NCI-H526 treated with DMSO at 0.1 percent for 48 hours (cell line): ENCODE measurements around the gene NATD1.

Experiments
- DNase-seq: peaks from one replicate; lab custom pipeline; 2025; lab: John Stamatoyannopoulos, UW

The NATD1 gene

DNA sequence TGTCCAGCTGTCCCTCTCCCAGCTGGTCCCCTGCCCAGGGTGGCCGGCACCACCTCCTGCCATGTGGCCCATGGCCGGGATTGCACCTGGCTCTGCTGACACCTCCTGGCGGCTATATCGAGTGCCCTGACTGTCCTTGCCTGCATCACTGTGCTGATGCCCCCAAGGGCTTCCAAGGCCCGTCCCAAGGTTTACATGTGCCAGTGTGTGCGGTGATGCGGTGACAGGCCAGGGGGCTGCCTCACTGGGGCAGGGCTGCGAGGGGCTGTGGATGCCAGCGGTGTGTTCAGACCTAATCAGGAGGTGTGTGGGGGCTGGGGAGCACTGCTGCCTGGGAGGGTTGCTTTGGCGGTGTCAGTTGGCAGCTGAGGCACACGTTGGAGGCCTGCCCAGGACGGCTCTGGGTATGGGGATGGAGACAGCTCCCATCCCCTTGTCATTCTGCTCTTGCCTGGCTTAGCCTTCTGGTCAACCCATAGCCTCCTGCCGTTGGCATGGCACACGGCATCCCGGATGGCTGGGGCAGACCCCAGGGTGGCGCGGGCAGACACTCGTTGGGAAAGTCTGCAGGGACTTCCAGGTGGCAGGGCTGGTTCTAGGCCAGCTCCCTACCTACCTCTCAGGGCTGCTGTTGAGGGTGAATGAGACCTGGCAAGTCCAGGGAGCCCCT lies 36.8 kb upstream of the NATD1 start:
- DNase-seq: no peak

- DNase-seq: no peak
These were observed 36.1 kb upstream of the NATD1 start for GRCh38 chr17:21289175-21289901.

DNA sequence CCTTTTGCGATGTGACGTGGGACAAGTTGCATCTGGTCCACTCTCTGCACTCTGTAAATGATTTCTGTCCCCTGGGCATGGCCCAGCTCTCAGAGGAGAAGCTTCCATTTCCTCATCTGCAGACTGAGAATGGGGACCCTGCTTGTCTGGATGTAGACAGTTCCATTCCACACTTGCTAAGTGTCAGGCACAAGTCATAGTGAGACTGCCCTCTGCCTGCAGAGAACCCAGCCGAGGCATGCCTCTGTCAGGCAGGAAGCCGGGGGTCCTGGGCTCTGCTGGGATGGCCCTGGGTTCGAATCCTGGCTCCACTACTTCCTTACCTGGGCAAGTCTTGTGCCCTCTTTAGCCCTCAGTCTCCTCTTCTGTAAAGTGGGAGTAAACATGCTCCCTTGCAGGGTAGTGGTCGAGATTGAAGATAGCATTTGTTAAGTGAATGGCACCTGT lies 35.4 kb upstream of the NATD1 start:
- no peak for DNase-seq

DNA sequence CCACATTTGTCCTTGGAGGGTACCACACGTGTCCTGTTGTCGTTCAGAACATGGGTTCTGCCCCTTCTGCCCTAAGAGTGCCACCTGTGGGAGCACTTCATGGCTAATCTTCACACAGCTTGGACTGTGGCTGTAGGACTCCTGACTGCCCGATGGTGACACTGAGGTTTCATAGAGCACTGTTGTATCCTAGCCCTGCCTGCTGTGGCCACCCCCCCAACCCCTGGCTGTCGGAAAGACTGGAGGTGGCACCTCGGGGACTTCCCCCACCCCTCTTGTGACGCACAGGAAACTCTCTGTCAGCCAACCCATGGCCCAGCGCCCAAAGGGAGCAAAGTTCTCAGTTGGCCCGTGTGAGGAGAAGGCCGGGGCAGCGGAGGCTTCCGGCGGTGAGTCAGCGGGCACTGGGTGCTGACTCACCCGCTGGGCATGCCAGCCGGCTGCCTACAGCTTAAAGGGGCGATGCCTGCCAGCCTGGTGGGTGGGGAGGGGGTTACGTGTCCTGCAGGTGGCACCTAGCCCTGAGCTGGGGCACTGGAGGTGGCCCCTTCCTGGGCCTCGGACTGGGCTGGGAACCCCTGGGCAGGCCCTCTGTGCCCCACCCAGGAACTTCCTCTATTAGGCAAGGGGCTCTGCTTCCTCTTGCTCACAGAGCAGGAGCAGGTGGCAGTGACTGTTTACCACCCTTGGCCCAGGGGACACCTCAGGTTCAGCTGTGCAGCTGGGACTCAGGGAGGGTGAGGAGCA lies 34.7 kb upstream of the NATD1 start:
- no peak for DNase-seq

DNA sequence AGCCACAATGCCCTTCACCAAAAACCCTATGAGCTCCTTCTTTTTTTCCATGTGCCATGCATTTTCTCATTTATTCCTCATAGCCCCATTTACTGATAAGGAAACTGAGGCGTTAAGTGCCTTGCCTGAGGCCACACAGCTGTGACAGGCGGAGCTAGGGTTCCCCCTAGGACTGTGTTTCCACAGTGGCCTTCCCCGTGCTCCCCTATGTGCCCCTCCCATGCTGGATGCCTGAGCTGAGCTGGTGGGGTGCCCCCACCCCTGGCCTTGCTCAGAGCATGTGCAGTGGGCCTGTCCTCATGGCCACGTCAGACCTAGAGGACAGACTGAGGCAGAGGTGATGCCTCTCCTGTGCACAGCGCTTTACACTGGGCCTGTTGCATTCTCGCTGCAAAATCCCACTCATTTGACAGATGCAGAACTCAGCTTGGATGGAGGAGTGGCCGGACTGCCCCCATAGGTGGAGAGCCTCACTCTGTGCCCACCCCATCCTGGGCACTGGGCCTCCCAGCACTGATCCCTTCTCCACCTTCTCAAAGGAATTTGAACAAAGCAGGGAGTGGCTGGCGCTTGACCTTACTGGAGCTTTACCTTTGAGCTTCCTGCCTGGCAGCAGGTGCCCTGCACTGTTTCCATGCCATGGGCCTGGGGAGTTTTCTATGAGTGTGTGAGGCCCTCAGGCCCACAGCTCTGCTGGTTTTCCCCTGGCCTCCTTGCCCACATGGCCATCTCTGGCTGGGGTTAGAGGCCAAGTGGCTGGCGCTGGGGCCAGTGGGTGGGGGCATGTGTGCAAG lies 33.9 kb upstream of the NATD1 start:
- DNase-seq: no peak

DNA sequence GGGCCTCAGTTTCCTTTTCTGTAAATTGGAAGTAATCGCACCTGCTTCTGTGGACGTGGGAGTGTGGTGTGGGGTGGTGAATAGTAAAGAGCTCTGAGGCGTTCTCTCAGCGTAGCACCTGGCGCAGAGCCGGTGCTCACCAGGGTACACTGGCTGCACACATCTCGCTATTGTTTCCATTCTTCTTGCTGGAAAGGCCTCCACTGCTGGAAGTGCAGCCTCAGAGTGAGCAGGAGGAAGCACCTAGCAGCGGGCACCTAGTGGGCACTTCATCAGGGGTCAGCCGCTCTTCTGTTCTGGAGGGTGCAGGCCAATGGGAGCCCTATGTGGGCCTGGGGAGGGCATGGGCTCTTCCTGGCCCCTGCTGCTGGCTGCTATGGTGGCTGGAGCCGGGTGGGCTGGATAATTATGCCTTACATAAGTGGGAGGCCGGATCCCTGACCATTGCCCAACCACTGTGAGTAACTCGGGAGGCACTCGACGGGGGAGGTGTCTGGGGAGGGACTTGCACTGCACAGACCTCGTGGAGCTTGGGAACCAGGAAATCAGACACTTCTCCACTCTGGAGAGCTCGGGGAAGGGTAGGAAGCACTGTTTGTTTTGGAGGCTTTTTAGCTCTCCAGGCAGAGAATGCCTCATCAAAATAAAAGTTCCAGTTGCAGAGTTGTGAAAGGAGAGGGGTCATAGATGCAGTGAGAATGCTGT lies 33.0 kb upstream of the NATD1 start:
- DNase-seq: no peak

GRCh38 chr17:21285164-21286065 lies 32.2 kb upstream of the NATD1 start:
- DNase-seq: no peak

DNA sequence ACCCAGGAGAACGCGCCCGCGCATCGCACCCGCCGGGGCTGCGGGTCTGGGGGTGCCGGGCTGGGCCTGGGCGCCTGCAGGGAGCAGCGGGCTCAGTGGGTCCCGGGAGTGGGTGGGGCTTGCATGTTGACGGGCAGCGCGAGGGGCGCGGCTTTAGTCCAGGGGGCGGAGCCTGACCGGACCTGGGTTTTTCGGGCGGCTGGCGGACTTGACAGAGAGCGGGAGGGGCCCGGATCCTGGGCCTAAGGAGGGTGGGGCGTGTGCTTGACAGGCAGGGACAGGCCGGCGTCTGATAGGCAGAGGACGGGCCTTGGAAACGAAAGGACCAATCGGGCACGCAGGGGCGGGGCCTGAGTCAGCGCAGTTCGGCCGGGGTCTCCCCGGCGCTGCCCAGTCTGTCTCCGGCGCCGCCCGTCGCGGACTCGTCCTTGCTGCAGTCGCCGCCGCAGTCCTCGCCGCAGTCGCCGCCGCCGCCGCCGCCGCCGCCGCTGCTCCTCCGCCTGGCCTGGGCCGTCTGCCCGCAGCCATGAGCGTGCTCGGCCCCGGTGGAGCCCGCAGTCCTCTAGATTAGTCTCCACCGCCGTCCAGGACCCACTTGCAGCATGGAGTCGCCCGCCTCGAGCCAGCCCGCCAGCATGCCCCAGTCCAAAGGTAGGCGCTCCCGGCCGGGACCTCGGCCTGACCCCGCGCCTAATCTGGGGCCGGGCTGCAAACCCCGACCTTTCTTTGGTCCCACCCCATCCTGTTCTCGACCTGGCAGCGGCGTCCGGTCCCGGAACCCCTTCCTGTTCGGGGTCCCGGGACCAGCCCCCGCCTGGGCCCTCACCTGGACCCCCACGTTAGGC lies 31.3 kb upstream of the NATD1 start, which contains the start of gene MAP2K3:
Gene MAP2K3 (plus strand): TSS at position 393 of the 845 bp plus-strand sequence. CDS start 210 bp downstream, at position 603.
- DNase-seq: peak; percentile 91

DNA sequence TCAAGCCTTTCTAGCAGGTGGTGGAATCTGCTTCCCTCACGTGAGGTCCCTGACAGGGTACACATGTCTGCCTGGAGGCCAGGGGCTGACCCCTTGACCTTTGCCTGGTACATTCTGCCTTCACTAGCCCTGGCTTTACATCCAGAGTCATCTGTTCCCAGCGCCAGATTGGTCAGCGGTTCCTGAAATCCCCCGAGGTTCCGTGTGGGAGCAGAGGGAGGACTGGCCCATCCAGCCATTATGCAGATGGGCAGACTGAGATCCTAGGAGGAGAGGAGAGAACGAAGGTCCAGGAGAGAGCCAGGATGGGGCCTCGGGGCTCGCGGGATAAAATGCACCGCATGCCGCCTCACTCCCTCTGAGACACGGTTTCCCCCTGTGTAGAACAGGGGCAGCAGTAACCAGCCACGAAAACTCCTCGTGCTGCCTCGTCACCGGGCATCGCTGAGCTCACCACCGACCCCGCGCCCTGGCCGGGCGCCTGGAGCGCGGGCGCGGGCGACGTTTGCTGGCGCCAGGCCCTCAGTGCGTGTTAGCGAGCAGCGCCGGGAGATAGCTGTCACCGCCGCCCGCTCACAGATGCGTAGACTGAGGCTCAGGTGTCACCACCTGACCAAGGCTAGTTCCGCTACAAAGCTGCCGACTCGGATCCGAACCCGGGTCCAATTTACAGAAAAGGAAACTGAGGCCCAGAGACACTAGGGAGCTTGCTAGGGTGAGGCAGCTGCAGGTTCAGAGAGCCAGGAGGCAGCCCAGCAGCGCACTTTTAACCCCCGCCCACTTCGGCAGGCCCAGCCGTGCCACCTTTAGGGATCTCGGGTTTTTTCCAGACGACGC lies 30.5 kb upstream of the NATD1 start:
- DNase-seq: no peak

GRCh38 chr17:21282850-21283249 lies 29.6 kb upstream of the NATD1 start:
- DNase-seq: no peak

- DNase-seq: no peak
These were observed 29.0 kb upstream of the NATD1 start for GRCh38 chr17:21282231-21282630.

GRCh38 chr17:21280081-21280518 lies 26.9 kb upstream of the NATD1 start:
- DNase-seq: peak; percentile 10

DNA sequence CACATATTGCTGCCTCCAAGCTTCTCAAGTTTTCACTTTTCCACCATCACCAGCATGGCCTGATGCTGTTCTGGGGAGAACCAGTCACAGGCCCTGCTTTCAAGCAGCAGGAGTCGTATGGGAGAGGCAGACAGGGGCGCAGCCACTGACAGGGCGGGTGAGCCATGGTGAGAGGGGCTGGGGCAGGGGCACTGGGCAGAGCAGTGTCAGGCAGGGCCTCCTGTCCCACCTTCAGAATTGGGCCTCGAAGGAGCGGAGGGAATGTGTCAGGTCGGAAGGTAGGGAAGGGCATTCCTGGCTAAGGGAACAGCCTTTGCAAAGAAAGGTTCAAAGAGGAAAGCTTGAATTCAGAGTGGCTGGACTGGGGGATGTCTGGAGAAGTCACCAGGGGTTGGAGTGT lies 26.4 kb upstream of the NATD1 start:
- DNase-seq: no peak

DNA sequence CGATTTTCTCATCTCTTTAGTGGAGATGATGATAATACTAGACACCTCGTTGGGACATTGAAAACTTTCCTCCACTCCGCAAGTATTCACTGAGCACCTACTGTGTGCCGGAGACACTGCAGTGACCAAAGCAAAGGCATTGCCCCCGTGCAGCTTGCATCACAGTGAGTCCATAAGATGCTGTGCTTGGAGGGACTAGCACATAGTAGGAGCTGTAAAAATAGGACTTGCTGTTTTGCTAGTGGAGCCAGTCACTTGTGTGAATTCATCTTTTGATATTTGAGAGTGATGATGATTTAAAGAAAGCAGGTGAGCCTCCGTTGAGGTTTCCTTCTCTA lies 26.0 kb upstream of the NATD1 start:
- no peak for DNase-seq

DNA sequence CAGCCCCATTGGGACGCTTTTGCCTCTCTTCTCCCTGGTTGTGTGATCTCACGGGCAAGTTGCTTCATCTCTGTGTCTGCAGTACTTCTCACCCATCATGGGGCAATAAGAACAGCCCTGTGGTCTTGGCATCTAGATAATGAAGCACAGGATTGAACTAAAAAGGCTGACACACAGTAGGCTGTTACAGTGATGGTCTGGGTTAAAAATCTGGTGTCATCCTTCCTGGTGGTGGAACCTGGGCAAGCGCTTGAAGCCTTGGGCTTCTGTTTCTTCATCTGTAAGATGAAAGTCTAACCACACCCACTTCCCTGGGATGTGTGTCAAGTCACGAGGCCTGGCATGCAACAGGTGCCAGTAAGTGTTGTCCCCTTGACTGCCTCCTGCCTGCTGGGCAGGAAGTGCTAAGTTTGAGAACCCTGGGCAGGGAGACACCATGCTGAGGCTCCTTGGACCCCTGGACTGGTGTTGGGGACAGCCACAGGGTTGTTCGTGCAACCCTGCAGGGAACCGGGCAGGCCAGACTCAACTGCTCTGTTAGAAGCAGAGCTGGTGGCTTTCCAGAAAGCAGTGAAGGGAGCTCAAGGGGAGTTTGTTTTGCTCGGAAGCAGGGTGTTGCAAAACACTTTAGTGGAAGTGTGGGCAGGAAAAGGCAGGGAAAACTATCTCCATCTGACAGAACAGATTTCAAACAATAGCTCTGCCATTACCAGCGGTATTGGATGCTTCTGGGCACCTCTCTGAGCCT lies 25.4 kb upstream of the NATD1 start:
- DNase-seq: no peak

DNA sequence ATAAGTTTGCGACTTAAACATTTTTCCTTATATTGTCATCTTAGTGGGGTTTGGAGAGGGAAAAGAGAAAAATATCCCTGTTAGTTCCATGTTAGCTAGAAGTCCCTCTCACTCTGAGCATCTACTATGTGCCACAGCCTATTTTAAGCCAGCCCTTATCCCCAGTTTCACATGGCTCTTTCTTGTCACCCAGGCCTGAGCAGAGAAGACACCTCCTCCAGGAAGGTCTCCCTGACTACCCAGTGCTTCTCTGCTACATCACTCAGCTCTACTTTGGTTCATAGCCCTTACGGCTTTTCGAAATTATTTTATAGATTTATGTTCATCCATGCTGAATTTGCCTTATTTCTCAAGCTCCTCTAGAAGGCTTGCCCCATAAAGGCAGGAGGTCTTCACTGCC lies 24.1 kb upstream of the NATD1 start:
- no peak for DNase-seq

- DNase-seq: no peak
These were observed 23.0 kb upstream of the NATD1 start for GRCh38 chr17:21276264-21276588.
